ENCODE data around the gene ABCC4.

The ABCC4 gene

DNA sequence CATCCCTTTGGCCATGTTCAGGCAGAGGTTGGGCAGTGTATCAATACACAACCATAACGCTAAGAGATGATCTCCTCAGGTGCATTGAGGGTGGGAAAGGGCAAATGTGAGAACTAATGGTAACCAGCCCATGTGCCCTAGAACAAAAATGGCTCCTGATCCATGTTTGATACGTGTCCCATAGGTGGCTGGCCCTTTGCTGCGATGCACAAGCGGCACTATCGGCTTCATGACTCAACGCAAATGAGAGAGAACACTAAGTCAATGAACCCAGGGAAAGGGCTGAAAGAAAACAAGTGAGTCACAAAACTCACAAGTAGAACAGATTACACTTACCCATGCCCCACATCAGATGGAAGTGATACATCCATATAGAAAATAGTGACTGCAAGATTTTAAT lies 201.7 kb downstream of the ABCC4 start:
- TF ChIP-seq, protein P1, sequence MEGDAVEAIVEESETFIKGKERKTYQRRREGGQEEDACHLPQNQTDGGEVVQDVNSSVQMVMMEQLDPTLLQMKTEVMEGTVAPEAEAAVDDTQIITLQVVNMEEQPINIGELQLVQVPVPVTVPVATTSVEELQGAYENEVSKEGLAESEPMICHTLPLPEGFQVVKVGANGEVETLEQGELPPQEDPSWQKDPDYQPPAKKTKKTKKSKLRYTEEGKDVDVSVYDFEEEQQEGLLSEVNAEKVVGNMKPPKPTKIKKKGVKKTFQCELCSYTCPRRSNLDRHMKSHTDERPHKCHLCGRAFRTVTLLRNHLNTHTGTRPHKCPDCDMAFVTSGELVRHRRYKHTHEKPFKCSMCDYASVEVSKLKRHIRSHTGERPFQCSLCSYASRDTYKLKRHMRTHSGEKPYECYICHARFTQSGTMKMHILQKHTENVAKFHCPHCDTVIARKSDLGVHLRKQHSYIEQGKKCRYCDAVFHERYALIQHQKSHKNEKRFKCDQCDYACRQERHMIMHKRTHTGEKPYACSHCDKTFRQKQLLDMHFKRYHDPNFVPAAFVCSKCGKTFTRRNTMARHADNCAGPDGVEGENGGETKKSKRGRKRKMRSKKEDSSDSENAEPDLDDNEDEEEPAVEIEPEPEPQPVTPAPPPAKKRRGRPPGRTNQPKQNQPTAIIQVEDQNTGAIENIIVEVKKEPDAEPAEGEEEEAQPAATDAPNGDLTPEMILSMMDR (IDR thresholded peaks at IDR 0.05; ENCODE audit: borderline replicate concordance, insufficient read depth, low read depth, low read length) = no peak
- H3K4me3 ChIP-seq (ENCODE audit: low read depth, low read length) = no peak overlapping the region

DNA sequence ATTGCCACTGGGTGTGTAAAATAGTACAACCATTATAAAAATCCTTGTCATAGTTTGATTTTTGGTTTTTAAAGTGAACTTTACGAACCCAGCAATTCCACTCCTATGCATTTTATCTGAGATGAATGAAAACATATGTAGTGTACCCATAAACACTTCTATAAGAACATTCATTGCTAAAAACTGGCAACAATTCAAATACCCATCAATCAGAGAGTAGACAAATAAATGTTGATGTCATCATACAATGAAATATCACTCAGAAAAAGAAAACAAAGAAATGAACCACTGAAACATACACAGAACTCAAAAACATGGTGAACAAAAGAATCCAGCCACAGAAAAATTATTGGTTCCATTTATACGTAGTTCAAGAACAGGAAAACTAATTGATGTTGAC lies 202.3 kb downstream of the ABCC4 start:
- no peak overlapping the region for H3K4me3 ChIP-seq (ENCODE audit: low read depth, low read length)
- TF ChIP-seq, protein P1 (IDR thresholded peaks at IDR 0.05; ENCODE audit: borderline replicate concordance, insufficient read depth, low read depth, low read length) = no peak

DNA sequence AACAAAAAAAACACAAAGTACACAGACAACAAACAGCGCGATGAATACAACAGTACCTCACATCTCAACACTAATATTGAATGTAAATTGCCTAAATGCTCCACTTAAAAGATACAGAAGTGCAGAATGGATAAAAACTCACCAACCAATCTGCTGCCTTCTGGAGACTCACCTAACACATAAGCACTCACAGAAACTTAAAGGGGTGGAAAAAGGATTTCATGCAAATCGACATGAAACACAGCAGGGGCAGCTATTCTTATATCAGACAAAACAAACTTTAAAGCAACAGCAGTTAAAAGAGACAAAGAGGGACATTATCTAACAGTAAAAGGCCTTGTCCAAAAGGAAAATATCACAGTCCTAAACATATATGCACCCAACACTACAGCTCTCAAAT lies 209.5 kb downstream of the ABCC4 start:
- no peak overlapping the region for H3K4me3 ChIP-seq (ENCODE audit: low read depth, low read length)
- TF ChIP-seq, protein P1 (IDR thresholded peaks at IDR 0.05; ENCODE audit: borderline replicate concordance, insufficient read depth, low read depth, low read length) = no peak

DNA sequence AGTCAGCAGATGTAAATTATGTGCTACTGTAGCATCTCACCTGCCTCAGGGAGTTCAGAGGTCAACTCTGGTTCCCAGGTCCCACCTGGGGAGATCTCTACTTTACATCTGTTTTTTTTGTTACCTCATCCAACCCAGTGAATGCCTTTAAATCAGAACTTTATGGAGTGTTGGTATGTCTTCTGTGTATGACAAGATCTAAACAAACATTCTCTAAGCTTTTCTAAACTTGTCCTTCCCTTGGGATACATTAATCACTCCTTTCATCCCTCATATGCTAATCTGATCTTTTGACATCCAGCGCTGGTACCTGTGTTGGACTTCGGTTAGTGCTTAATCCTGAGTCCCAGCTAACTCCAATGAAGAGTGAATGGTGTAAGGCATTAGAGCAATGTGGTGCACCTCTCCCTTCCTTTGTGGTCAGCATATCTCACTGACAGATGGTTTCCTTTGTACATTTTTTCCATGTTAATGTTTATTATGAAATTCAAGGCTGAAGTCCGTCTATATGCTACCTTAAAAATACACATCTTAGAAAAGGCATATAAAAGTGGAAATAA lies 213.4 kb downstream of the ABCC4 start:
- H3K4me3 ChIP-seq (ENCODE audit: low read depth, low read length) = no peak overlapping the region
- TF ChIP-seq, protein P1 (IDR thresholded peaks at IDR 0.05; ENCODE audit: borderline replicate concordance, insufficient read depth, low read depth, low read length) = no peak

DNA sequence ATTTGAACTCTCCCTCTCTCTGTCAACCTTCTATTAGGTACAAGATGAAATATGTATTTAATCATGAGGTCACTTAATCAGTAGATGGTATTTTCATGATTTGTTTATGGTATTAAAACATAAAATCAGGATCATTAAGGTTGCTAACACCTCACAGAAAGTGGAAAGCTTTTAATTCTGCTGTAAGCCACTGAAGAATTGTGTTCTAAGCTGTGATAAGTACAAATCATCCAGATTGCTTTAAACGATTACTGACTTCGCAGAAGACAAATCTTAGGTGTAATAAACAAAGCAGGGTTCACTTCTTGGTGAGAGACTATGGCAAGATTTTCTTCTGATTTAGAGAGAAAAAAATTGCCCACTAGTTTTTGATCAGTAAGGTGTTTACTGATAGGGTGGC lies 214.5 kb downstream of the ABCC4 start:
- no peak overlapping the region for H3K4me3 ChIP-seq (ENCODE audit: low read depth, low read length)
- TF ChIP-seq, protein P1 (IDR thresholded peaks at IDR 0.05; ENCODE audit: borderline replicate concordance, insufficient read depth, low read depth, low read length) = no peak

DNA sequence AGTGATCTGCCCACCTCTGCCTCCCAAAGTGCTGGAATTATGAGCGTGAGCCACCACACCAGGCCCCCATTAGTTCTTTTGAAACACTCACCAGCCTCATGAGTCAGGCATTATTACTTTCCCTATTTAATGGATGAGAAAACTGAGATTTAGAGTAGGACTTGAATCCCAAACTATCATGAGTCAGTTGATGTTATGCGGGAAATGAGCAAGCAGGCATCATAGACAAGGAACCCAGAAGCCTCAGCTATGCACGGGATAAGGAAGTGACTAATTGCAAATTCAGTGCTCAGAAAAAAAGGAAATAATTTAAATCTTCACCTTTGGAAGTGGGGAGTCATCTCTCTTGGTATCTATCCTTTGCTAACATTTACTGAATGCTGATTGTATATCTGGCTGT lies 217.5 kb downstream of the ABCC4 start:
- H3K4me3 ChIP-seq (ENCODE audit: low read depth, low read length) = no peak overlapping the region
- TF ChIP-seq, protein P1 (IDR thresholded peaks at IDR 0.05; ENCODE audit: borderline replicate concordance, insufficient read depth, low read depth, low read length) = no peak

DNA sequence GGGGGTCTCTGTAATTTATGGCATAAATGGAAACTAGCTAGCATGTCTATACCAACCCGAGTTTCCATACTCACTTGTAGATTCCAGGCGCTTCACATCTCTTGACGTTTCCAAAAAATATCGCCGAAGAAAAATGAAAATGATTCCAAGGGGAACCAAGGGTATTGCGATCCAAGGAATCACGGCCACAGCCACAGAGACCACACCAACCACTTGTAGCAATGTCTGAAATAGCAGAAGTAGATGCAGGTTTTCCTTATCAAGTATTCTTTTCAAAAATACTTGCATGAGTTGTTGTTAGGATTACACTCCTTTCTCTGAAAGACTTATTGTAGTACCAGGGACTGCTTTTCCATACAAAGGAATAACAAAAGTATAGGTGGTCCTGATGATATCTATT lies 218.2 kb downstream of the ABCC4 start:
- no peak overlapping the region for H3K4me3 ChIP-seq (ENCODE audit: low read depth, low read length)
- TF ChIP-seq, protein P1 (IDR thresholded peaks at IDR 0.05; ENCODE audit: borderline replicate concordance, insufficient read depth, low read depth, low read length) = no peak

All from GM12875 (cell line).